Measurements from ENCODE around the gene C12orf43.

Gene C12orf43

DNA sequence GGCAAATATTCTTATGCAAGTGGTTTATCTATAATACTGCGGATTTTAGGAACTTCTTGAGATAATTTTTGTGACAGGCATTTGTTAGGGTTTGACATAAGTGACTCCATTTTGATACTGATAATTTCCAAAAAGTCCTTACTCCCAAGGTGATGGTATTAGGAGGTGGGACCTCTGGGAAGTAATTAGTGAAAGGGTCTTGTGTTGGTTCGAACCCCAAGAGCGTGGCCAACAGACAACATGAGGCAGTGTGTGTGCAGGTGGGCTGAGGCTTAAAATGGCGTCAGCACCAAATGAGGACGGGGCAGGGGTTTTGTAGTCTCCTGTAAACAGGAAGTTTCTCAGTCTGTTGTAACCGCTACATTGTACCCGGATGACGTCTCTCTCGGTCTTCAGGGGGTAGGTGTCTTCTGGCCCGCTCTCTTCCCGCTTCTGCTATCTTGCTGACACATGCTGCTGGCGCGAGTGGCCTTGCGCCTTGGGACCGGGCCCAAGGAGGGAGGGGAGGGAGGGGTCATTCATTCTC is 1.7 kb upstream of the C12orf43 start:
- H3K4me3 Mint-ChIP-seq, result no peak overlapping the region
- peaks cover 4% of the 10 kb centered on the region for H3K36me3 Mint-ChIP-seq (ENCODE audit: low read depth)
- H3K4me1 Mint-ChIP-seq (ENCODE audit: low read depth), result peaks cover 10% of the 10 kb centered on the region
- no peaks in the 10 kb centered on the region for H3K27me3 Mint-ChIP-seq (ENCODE audit: low read depth)
- no peak for DNase-seq (ENCODE audit: low spot score)
- H3K27ac Mint-ChIP-seq, result peak overlapping the region; percentile 63
- H3K9me3 Mint-ChIP-seq, result no peaks in the 10 kb centered on the region

DNA sequence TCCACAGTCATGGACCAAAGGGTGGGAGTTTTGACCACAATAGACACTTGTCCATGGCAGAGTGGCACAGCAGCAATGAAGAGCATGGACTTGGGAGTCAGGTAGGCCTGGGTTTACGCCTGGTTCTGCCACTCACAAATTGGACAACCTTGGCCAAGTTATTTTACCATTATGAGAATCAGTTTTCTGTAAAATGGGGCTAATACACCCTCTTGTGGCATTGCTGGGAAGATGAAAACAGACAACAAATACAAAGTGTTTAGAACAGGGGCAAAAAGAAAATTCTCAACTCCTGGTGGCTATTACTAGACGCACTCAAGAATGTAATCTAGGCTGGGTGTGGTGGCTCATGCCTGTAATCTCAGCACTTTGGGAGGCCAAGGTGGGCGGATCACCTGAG is 2.6 kb downstream of the C12orf43 start:
- Mint-ChIP-seq H3K4me3 (peak overlapping the region; percentile 27), H3K9me3 (no peaks in the 10 kb centered on the region), H3K36me3 (ENCODE audit: low read depth) (peaks cover 24% of the 10 kb centered on the region)

DNA sequence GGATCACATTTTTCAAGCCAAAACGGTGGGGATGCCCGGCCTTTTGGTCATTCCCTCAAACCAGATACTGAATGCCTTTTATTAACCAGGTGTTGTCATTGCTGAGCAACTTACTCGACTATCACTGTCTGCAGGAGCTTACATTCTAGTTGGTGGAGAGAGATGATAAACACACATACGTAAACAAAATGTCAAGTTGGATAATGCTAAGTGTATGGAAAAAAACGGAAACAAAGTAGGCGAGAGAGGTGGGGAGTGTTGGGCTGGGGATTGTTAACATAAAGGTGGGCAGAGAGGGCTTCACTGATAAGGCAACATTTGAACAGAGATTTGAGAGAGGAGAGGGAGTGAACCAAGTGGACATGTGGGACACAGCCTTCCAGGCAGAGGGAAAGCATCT is 4.5 kb downstream of the C12orf43 start:
- Mint-ChIP-seq H3K4me3 (no peak overlapping the region), H3K36me3 (ENCODE audit: low read depth) (peaks cover 33% of the 10 kb centered on the region)

More for the DNA sequence above, 2.6 kb downstream of the C12orf43 start:
- H3K27me3 Mint-ChIP-seq (ENCODE audit: low read depth), result no peaks in the 10 kb centered on the region
- DNase-seq (ENCODE audit: low spot score), result no peak
- peaks cover 10% of the 10 kb centered on the region for H3K4me1 Mint-ChIP-seq (ENCODE audit: low read depth)
- H3K27ac Mint-ChIP-seq, result no peak overlapping the region

DNA sequence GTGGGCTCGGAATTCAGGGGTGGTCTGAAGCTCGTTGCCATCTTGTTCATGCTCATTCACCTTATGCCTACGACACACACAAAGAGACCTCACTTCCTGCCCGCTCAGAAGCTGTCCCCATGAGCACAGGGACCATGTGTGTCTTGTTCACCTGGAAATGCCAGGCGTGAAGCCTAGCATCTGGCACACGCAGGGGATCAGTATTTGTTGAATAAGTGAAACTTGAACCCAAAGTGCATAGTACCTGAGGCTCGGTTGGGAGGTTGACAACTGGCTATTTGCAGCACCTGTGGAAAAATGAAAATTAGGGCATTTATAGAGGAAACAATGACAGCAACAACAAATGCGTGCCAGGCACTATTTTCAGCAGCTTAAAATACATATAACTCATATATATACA is 5.4 kb downstream of the C12orf43 start:
- H3K4me3 Mint-ChIP-seq, result no peak overlapping the region
- no peaks in the 10 kb centered on the region for H3K27me3 Mint-ChIP-seq (ENCODE audit: low read depth)
- H3K36me3 Mint-ChIP-seq (ENCODE audit: low read depth), result peaks cover 31% of the 10 kb centered on the region
- H3K27ac Mint-ChIP-seq, result no peak overlapping the region
- DNase-seq (ENCODE audit: low spot score), result no peak
- H3K9me3 Mint-ChIP-seq, result no peaks in the 10 kb centered on the region
- H3K4me1 Mint-ChIP-seq (ENCODE audit: low read depth), result peaks cover 6% of the 10 kb centered on the region

More for the DNA sequence above, 4.5 kb downstream of the C12orf43 start:
- no peak for DNase-seq (ENCODE audit: low spot score)
- Mint-ChIP-seq H3K9me3 (no peaks in the 10 kb centered on the region), H3K27me3 (ENCODE audit: low read depth) (no peaks in the 10 kb centered on the region), H3K27ac (no peak overlapping the region), H3K4me1 (ENCODE audit: low read depth) (peaks cover 10% of the 10 kb centered on the region)

DNA sequence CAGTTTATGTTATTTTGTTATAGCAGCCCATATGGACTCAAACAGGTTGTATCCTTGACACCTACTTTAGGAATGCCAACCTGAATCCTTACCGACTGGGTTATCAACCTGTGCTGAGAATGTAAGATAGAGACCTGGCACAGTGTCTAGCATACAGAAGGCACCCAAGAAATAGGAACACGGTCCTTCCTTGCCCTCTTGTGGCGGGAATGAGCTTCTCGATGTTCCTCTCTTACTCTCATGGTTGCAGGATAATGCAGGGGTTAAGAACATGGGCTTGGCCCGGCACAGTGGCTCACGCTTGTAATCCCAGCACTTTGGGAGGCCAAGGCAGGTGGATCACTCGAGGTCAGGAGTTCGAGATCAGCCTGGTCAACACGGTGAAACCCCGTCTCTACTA is 6.5 kb downstream of the C12orf43 start:
- Mint-ChIP-seq H3K36me3 (ENCODE audit: low read depth) (peaks cover 39% of the 10 kb centered on the region), H3K4me3 (no peak overlapping the region), H3K4me1 (ENCODE audit: low read depth) (peaks cover 5% of the 10 kb centered on the region), H3K27ac (no peak overlapping the region), H3K27me3 (ENCODE audit: low read depth) (no peaks in the 10 kb centered on the region), H3K9me3 (no peaks in the 10 kb centered on the region)
- DNase-seq (ENCODE audit: low spot score), result no peak

DNA sequence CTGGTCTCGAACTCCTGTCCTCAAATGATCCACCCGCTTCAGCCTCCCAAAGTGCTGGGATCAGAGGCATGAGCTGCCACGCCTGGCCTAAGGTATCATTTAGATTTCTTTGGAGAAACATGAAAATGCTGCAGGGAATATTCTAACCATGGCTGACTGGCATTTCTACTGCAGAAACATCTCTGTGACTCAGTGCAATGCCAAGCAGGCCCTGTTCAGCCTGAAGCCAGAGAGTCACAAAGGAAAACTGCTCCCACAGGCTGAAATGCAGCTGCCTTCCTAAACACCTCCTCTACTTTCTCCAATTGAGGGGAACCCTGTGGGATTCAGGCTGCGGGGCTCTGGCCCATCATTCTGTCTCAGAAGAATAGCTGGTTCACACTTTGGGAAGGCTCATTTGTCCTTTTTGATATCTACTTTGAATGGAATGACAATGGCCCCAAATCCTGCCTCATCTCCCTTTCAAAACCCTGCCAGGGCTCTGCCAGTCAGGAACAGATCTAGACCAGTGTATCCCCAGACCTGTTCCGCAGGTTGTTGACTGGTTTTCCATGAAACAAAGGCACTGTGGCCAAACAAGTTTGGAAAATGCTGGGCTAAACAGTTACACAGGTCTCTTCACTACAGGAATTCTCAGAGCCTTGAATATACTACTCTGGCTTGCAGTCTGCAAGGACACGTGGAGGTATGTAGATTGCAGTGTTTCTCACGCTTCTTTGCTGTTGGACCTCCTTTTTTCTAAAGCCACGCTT is 7.8 kb downstream of the C12orf43 start:
- Mint-ChIP-seq H3K9me3 (no peaks in the 10 kb centered on the region), H3K27me3 (ENCODE audit: low read depth) (no peaks in the 10 kb centered on the region), H3K4me3 (no peak overlapping the region), H3K36me3 (ENCODE audit: low read depth) (peaks cover 48% of the 10 kb centered on the region), H3K4me1 (ENCODE audit: low read depth) (peaks cover 5% of the 10 kb centered on the region), H3K27ac (no peak overlapping the region)
- no peak for DNase-seq (ENCODE audit: low spot score)

DNA sequence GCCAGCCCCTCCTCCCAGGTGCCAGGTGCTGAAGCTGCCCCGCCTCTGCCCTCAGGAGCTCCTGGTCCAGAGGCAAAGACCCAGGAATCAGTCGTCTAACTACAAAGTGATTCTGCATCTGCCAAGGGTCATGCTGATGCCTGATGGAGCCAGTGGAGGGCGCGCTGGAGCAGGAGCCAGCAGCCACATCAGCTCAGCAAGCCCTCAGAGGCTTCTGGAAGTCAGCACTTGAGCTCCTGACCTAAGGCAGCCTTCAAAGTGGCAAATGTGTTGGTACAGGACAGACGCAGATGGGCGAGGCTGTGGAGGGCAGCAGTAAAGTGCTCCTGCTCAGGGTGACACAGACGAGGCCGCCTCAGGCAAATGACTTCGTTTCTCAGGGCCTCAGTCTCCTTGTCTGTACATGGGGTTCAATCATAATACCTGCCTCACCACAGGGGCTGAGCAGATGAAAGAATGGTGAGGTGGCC is 10.9 kb downstream of the C12orf43 start:
- no peaks in the 10 kb centered on the region for H3K9me3 Mint-ChIP-seq
- peaks cover 39% of the 10 kb centered on the region for H3K36me3 Mint-ChIP-seq (ENCODE audit: low read depth)
- H3K27ac Mint-ChIP-seq, result peak overlapping the region; percentile 57
- H3K27me3 Mint-ChIP-seq (ENCODE audit: low read depth), result no peaks in the 10 kb centered on the region
- H3K4me1 Mint-ChIP-seq (ENCODE audit: low read depth), result peaks cover 5% of the 10 kb centered on the region
- peak; percentile 46 for DNase-seq (ENCODE audit: low spot score)
- no peak overlapping the region for H3K4me3 Mint-ChIP-seq

DNA sequence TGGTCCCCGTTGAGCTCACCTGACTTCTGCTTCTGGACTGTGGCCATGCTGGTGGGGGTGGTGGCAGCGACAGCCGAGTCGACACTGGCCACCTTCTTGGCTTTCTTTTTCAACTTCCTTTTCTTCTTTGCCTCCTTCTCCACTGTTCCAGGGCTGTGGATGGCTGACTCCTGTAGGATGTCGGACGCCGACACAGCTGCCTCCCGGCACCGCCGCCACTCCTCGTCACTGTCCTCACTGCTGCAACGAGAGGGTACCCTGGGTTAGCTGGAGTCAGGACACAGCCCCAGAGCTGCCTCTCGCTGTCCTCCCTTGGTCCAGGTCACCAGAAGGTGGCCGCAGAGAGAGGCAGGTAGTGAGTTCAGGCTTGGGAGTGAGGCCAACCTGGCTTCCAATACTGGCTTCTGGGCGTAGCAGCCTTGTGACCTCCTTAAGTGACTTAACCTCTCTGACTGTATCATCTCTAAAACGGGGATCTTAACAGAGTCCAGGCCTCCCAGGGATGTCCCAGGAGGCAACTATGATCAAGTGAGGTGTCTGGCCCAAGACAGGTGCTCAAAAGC is 12.0 kb downstream of the C12orf43 start:
- peaks cover 35% of the 10 kb centered on the region for H3K36me3 Mint-ChIP-seq (ENCODE audit: low read depth)
- no peak overlapping the region for H3K4me3 Mint-ChIP-seq
- peak overlapping the region; percentile 22 for H3K27ac Mint-ChIP-seq
- DNase-seq (ENCODE audit: low spot score), result no peak
- peaks cover 5% of the 10 kb centered on the region for H3K4me1 Mint-ChIP-seq (ENCODE audit: low read depth)
- H3K9me3 Mint-ChIP-seq, result no peaks in the 10 kb centered on the region
- no peaks in the 10 kb centered on the region for H3K27me3 Mint-ChIP-seq (ENCODE audit: low read depth)

DNA sequence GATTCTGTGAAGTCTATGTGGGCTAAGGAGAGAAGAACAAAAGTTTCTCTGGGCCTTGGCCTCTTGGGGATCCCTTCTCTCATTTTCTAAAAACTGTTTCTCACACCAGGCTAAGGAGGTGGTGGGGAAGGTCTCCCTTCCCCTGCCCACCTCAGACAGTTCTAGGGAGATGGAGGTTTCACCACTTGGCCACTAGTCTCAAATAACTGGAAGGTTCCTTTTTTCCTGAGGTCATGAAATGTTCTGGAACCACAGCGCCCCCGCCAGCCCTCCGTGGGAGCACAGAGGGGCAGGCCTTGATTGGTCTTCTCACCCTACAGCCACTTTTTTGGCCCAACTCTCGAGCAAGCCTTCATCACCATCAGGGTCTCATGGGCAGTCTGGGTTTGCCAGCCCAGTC is 12.6 kb downstream of the C12orf43 start:
- Mint-ChIP-seq H3K27ac (no peak overlapping the region), H3K9me3 (no peaks in the 10 kb centered on the region), H3K36me3 (ENCODE audit: low read depth) (peaks cover 29% of the 10 kb centered on the region), H3K4me1 (ENCODE audit: low read depth) (peaks cover 5% of the 10 kb centered on the region), H3K4me3 (no peak overlapping the region), H3K27me3 (ENCODE audit: low read depth) (no peaks in the 10 kb centered on the region)
- DNase-seq (ENCODE audit: low spot score), result no peak

DNA sequence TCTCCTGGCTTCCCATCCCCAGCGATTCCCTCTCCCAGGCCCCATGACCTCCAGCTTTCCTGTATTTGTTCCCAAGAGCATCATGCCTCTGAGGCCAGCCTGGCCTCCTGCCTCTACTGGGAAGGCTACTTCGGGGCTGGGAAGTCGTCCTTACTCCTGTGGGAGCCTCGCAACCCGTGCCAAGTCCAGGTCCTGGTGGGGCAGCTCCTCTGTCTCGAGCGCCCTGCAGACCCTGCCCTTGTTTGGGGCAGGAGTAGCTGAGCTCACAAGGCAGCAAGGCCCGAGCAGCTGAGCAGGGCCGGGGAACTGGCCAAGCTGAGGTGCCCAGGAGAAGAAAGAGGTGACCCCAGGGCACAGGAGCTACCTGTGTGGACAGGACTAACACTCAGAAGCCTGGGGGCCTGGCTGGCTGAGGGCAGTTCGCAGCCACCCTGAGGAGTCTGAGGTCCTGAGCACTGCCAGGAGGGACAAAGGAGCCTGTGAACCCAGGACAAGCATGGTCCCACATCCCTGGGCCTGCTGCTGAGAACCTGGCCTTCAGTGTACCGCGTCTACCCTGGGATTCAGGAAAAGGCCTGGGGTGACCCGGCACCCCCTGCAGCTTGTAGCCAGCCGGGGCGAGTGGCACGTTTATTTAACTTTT is 14.3 kb downstream of the C12orf43 start:
- Mint-ChIP-seq H3K4me3 (no peak overlapping the region), H3K27ac (no peak overlapping the region), H3K36me3 (ENCODE audit: low read depth) (peaks cover 22% of the 10 kb centered on the region)

DNA sequence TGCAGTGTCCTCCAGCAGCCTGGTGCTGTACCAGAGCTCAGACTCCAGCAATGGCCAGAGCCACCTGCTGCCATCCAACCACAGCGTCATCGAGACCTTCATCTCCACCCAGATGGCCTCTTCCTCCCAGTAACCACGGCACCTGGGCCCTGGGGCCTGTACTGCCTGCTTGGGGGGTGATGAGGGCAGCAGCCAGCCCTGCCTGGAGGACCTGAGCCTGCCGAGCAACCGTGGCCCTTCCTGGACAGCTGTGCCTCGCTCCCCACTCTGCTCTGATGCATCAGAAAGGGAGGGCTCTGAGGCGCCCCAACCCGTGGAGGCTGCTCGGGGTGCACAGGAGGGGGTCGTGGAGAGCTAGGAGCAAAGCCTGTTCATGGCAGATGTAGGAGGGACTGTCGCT is 15.2 kb downstream of the C12orf43 start:
- Mint-ChIP-seq H3K27ac (no peak overlapping the region), H3K36me3 (ENCODE audit: low read depth) (peaks cover 20% of the 10 kb centered on the region), H3K4me1 (ENCODE audit: low read depth) (peaks cover 5% of the 10 kb centered on the region), H3K9me3 (no peaks in the 10 kb centered on the region), H3K4me3 (no peak overlapping the region), H3K27me3 (ENCODE audit: low read depth) (no peaks in the 10 kb centered on the region)
- no peak for DNase-seq (ENCODE audit: low spot score)

More for the DNA sequence above, 14.3 kb downstream of the C12orf43 start:
- Mint-ChIP-seq H3K9me3 (no peaks in the 10 kb centered on the region), H3K4me1 (ENCODE audit: low read depth) (peaks cover 5% of the 10 kb centered on the region), H3K27me3 (ENCODE audit: low read depth) (no peaks in the 10 kb centered on the region)
- DNase-seq (ENCODE audit: low spot score), result no peak

DNA sequence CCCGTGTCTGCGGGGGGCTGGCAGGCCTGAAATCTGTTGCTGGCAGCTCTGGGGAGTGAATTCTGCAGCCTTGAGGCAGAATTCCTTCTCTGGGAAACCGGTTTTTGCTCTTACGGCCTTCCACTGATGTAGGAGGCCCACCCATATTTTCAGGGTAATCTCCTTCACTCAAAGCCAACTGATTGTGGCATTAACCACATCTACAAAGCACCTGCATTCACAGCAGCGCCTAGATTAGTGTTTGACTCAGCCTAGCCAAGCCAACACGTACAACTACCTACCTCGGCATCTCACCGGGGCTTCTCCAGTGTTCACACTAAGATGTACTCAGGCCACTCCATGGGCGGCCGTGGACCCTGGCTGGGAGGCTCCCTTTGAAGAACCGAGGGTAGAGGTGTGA is 15.8 kb downstream of the C12orf43 start:
- Mint-ChIP-seq H3K4me1 (ENCODE audit: low read depth) (peaks cover 4% of the 10 kb centered on the region), H3K9me3 (no peaks in the 10 kb centered on the region), H3K27me3 (ENCODE audit: low read depth) (no peaks in the 10 kb centered on the region), H3K4me3 (no peak overlapping the region), H3K27ac (no peak overlapping the region), H3K36me3 (ENCODE audit: low read depth) (peaks cover 18% of the 10 kb centered on the region)
- DNase-seq (ENCODE audit: low spot score), result no peak

DNA sequence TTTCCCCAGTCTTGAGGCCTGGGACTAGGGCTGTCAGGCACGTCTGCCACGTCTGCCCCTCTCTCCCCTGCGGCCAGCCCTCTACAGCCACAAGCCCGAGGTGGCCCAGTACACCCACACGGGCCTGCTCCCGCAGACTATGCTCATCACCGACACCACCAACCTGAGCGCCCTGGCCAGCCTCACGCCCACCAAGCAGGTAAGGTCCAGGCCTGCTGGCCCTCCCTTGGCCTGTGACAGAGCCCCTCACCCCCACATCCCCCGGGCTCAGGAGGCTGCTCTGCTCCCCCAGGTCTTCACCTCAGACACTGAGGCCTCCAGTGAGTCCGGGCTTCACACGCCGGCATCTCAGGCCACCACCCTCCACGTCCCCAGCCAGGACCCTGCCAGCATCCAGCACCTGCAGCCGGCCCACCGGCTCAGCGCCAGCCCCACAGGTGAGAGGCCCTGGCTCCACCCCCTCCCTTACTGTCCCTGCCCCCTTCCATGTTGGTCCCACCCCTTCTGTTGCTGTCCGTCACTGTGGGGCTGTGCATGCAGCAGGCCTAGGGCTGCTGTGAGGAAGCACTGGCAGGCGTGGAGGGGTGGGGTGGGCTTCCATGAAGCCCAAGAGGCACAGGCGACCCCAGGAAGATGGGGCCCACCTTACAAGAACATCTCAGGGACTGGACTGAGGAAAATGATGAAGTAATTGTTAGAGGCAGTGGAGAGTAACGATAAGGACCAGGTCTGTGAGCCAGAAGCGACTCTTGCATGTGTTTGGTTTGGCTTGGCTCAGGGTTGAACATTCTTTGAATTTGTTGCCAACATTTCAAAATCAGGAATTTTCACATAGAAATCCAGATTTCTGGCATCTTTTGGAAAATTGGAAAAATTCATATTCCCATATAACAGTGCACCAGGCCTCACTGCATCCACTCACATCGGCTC is 16.8 kb downstream of the C12orf43 start:
- peaks cover 6% of the 10 kb centered on the region for H3K27me3 Mint-ChIP-seq (ENCODE audit: low read depth)
- H3K4me1 Mint-ChIP-seq (ENCODE audit: low read depth), result no peaks in the 10 kb centered on the region
- H3K9me3 Mint-ChIP-seq, result no peaks in the 10 kb centered on the region
- DNase-seq (ENCODE audit: low spot score), result no peak
- H3K27ac Mint-ChIP-seq, result no peak overlapping the region
- peaks cover 9% of the 10 kb centered on the region for H3K36me3 Mint-ChIP-seq (ENCODE audit: low read depth)
- H3K4me3 Mint-ChIP-seq, result no peak overlapping the region
